Left renal pelvis (tissue), 4 donors: ENCODE measurements around the gene YEATS2. TPM values are rescaled to one million over a fixed set of nuclear protein-coding genes. Genes with fewer than 3 reads are reported as not detected.
"Not testable (repeated sequence)": the region's sequence is repeated elsewhere in the genome, so short reads cannot be mapped to it uniquely, and the experiment has no call there.

ENCODE experiments used
- DNase-seq, 4 donors: peaks; one replicate each; pipeline ENCODE4 v3.0.0-alpha.2; 2013; ENCODE audit warnings: low read depth in 4 of 4, low spot score in 3 of 4
- polyA plus RNA-seq, 4 donors: library from polyadenylated mRNA; unstranded; fragments of 120-200 nt; gene quantifications; one replicate each; pipeline ENCODE4 v1.2.1, GENCODE V29; 2013; ENCODE audit not compliant: insufficient read length in 4 of 4

The YEATS2 gene
- polyA plus RNA-seq, 4 donors: 27.2 to 41.8 (median 35.2) TPM

DNA sequence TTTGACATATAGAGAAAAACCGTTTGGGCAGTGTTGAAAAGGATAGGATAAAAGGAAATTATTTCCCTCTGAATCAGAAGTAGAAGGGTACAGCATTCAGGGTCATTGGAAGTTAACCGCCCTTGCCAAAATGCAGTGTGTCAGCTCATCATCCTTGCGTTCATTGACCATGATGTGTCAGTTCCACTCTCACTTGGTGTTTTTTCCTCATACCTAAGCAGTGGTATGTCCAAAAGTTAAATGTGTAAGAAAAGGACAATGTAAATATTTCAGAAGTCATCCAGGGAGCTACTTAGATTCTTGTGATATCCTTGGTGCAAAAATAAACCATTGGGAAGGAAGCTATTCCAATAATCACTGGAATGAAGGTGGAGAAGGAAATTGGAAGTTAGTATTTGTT is 77.0 kb downstream of the YEATS2 start:
- DNase-seq: no peak

DNA sequence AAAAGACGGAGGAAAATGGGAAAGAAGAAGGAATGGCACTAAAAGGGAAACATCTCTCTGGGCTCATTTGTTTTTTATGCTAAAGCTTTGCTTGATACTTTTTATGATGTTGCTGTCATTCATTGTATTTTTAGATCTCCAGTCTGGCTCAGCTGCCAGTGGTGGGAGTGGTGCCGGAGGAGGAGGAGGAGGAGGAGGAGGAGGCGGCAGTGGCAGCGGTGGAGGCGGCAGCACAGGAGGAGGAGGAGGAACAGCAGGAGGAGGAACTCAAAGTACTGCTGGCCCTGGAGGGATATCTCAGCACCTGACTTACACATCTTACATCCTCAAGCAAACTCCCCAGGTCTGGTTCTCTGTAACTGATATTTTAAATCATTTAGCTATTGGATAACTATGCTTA is 78.2 kb downstream of the YEATS2 start:
- no peak for DNase-seq

DNA sequence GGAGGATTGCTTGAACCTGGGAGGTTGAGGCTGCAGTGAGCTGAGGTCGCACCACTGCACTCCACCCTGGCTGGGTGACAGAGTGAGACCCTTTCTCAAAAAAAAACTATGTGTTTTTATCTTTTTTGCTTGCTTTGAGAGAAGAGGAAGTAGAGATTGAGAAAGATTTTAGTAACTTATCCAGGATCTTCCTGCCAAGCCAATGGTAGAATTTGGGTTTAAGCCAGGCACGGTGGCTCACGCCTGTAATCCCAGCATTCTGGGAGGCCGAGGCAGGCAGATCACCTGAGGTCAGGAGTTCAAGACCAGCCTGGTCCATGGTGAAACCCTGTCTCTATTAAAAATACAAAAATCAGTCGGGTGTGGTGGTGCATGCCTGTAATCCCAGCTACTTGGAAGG is 78.9 kb downstream of the YEATS2 start:
- not testable (repeated sequence) for DNase-seq

DNA sequence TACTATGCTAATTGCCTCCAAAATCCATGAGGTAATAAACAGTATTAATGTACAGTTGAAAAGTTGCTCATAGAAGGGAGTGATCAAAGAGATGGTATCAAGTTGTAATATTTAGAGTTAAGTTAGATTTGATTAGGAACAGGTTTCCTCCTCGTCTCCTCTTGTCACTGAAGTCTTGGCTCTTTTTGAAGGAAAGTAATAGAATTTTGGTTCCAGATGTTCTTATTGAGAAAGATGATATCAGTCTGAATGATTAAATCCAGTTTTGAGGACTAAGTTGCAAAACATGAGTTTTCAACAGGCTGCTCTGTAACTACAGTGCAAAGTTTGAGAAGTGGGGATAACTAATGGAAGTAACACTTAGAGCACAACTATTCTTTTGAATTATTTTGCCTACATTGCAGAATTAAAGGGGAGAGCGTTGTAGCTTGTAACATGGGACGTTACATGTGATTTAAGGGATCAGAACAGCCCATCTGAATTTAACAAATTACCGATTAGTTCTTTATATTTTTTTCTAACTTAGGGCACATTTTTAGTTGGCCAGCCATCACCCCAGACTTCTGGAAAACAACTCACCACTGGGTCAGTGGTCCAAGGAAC is 79.5 kb downstream of the YEATS2 start:
- no peak for DNase-seq

DNA sequence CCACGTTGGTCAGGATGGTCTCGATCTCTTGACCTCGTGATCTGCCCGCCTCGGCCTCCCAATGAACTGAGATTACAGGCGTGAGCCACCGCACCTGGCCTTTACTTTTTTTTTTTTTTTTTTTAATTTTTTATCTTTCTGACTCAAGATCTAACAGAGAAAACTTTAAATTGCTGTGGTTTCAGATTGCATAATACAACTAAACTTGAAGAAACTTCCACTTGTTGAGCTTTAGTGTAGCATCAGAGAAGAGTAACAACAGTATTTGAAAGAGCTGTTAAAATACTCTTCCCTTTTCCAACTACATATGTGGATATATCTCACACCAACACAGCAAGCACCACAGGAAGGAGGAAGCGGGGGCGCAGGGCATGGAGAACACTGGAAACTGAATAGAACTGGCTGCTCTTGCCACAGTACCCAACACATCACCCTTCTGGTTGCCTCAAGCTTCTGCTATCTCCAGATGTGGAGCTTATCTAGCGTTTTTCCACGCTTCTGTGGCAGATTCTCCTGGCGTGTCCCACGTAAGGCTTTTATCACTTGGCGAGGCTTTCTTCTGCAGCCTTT is 82.4 kb downstream of the YEATS2 start:
- no peak for DNase-seq

DNA sequence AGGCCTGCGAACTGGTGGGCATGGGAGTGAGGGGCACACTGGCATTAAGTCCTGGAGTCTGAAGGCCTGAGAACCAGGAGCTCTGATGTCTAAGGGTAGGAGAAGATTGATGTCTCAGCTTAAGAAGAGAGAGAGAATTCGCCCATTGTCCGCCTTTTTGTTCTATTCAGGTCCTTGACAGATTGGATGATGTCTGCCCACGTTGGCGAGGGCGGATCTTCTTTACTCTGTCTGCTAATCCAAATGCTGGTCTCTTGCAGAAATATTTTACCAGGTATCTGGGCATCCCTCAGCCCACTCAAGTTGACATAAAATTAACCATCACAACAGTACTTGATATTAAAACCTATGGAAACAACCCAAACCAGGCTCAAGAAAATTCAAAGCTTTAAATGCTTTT is 83.6 kb downstream of the YEATS2 start:
- no peak for DNase-seq

DNA sequence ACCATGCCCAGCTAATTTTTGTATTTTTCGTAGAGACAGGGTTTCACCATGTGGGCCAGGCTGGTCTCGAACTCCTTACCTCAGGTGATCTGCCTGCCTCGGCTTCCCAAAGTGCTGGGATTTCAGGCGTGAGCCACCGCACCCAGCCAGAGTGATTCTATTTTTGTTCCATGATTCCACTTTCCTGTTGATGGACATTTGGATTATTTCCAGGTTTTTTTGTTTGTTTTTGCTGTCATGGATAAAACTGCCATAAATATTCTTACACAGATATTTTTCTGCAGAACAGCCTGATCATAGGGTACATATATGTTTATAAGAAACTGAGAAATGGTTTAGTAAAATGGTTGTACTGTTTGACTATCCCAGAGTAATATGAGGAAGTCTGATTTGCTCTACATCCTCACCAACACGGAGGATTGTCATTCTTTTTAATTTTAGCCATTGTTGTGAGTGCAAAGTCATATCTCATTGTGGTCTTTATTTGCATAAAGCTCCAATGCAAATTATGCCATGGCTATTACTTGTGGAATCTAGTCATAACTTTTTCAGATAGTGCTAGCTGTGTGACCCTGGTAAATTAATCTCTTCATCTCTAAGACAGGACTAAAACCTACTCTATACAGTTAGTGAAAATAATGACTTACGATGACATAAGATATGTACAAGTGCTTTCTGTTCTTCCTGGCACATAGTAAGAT is 85.1 kb downstream of the YEATS2 start:
- DNase-seq: no peak

DNA sequence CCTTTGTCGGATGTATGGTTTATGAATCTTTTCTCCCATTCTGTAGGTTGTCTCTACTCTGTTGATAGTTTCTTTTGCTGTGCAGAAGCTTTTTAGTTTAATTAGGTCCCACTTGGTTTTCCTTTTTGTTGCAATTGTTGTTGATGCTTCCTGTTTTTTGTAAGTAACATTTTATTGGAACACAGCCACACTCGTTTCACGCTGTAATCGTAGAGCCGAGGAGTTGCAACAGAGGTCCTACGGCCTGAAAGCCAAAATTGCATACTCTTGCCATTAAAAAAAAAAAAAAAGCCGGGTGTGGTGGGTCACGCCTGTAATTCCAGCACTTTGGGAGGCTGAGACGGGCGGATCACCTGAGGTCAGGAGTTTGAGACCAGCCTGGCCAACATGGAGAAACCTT is 86.9 kb downstream of the YEATS2 start:
- not testable (repeated sequence) for DNase-seq

DNA sequence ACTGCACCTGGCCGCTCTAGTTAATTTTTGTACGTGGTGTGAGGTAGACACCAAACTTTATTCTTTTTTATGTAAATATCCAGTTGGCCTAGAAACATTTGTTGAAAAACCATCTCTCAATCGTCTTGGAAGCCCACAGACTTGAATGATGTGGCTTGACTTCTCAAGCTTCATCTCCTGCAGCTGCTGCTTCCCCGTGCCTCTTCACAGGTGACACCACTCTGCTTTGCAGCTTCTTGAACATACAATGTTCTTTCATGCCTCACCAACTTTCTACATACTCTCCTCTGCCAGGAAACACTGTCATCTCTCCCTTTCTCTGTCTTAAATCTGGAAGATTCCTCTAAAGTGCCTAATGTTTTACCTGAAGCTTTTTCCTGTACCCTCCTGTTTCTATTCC is 92.2 kb downstream of the YEATS2 start:
- no peak for DNase-seq

DNA sequence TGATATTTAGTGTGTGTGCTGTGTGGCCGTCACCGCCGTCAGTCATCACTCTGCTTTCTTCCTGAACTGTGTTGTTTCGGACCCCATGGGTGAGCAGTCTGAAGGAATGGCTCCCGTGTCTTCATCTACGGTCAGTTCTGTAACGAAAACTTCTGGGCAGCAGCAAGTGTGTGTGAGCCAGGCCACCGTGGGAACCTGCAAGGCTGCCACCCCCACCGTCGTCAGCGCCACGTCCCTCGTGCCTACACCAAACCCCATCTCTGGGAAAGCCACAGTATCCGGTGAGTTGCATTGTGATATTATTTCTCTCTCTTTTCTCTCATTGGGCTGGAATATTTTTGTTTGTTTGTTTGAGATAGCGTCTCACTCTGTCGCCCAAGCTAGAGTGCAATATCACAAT is 93.1 kb downstream of the YEATS2 start:
- no peak for DNase-seq

DNA sequence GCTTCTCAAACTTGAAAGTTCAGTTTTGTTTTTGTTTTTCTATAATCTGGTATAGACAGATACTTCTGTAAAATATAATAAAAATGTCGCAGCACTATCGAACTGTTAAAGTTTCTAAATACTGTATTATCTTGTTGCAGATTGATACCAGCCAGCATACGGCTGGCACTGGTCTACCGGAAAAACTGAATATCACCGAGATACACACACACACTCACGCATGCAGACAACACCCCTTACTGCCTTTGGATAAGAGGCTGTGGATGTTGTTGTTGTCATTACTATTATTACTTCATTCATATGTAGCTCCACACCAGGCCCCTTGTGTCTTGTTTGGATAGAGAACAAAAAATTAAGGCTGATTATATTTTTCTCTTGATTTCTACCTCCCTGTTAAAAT is 95.4 kb downstream of the YEATS2 start:
- no peak for DNase-seq

DNA sequence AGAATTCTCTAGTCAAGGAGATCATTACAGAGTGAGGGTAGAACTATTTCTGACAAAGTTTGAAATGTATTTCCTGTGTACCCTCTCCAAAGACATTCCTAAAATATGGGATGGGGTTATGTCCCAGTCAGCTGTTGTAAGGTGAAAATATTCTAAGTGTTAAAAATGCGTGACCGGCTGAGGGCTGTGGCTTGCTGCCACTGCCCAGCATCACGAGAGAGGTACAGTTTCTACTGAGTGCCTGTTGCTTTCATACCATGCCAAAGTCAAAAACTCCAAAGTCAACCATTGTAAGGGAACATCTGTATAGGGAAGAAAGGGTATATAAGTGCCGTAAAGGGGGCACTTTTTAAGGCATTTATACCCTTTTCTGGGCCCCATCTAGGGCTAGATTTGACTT is 96.9 kb downstream of the YEATS2 start:
- no peak for DNase-seq

DNA sequence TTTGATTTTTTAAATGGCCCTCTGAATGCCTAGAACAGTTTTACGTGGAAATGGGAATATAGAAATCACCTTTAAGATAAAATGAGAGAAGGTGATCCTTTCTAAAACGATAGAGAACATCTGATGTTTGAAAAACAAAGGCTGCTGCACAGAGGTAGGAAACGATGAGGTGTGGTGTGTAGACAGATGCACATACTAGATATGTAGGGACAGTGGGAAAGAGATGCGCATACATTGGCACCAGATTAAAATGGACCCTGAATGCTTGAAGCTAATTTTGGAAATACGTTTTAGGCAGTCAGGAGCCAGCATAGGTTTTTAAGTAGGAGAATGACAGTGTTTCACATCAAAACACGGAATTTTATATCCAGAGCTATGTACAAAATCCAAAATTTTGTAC is 98.8 kb downstream of the YEATS2 start:
- no peak for DNase-seq

DNA sequence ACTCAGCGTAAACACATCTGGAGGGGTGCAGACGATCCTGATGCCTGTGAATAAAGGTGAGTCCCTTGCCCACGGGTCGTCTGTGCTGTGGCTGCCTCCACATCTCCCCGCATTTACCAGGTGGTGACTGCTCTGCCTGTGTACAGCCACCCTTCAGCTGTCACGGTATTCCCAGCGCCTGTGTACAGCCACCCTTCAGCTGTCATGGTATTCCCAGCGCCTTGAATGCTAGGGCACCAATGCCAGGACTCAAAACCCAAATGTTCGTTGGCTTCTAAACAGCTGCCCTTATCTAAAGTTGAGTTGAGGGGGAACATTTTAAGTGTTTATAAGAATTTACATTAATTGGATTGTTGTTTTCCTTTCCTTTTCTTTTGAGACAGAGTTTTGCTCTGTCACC is 100.4 kb downstream of the YEATS2 start:
- no peak for DNase-seq

DNA sequence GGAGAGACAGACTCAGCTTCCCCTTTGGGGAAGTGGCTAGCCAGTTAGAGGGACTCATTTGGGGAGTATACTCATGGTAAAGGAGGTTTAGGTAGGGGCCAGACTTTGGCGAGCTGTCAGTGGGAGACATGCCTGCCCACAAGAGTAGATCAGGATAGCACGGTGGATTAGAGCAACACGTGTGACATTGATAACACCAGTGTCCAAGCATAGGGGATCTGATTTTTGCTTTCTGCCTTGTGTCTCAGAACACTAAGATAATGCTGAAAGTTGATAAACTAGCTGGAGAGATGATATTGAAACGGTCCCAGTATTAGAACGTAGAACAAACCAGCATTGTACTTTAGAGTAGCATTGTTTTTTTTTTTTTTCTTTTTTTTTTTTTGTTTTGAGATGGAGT is 101.9 kb downstream of the YEATS2 start:
- no peak for DNase-seq

DNA sequence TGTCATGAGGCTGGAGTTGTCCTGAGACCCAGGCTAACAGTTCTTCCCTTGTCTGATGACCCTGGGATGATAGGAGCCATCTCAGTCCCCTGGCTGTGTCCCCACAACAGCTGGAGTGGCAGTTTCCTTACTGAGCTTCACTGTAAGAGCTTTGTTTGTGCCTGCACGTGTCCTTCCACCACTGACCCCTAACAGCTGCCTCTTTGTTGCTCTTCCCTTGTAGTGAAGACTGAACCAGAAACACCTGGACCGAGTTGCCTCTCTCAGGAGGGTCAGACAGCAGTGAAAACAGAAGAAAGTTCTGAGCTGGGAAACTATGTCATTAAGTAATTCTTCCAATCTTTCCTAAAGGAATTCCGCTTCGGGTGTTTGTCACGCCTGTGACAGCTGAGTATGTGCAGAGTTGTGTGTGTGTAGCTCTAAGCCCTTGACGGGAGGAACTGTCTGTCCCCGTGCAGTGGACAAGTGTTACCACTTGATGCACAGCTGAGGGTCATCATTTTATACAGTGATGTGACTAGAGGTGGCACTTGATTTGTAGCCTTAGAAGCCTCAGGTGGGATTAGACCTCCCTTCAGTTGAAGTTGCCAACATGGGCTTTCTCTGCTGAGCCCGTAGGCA is 102.8 kb downstream of the YEATS2 start:
- no peak for DNase-seq

DNA sequence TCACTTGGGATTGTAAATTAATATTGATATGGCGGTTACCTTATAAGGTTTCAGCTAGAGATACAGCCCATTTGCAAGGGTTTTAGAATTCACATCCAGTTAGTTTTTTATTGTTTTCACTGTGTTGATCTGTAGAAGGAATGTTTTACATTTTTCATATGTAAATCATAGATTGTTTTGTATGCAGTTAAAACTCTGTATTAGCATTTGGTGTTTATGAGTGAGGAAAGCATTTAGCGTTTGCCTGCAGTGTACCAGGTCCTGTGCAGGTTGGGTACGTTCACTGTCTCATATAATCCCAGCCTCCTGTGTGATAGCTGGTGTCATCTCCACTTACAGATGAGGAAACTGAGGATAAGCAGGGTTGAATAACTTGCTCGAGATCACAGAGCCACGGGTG is 104.0 kb downstream of the YEATS2 start:
- no peak for DNase-seq

DNA sequence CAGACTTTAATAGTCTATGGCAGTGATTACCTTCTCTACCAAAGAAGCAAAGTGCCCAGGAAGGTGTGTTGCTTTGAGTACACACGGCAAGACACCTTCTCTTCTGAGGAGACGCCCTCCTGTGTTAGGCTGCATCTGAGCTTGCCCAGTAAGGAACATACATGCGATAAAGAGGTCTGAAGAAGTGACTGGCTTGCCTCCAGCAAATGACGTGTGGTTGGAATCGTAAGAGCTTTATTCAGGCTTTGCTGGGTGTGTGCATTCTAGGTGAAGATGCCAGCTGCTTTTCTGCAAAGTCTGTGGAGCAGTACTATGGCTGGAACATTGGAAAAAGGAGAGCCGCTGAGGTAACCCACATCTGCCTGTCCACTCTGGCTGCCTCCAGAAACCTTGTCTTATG is 105.4 kb downstream of the YEATS2 start:
- no peak for DNase-seq

DNA sequence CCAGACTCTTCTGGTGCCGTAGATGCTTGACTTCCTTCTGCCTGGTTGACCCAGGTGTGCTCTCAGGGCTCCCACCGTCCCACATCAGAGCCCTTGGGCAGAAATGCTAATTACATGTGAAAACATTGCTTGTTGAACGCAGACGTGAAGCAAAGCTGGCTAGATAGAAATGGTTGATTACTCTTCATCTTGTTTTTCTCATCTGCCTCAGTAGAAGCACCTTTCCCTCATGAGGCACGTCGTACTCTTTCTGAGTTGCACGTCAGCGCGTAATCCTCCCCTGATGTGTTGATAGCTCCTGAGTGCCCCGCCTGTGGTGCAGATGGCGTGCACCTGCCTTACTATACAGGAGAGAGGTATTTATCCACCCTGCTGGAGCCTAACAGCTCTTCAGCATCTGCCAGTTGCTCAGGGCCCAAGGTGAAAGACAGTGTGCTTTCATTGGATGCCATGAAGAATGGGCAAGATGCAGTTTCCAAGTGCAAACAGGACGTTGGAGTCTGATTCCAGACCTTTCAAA is 109.7 kb downstream of the YEATS2 start:
- DNase-seq: no peak

DNA sequence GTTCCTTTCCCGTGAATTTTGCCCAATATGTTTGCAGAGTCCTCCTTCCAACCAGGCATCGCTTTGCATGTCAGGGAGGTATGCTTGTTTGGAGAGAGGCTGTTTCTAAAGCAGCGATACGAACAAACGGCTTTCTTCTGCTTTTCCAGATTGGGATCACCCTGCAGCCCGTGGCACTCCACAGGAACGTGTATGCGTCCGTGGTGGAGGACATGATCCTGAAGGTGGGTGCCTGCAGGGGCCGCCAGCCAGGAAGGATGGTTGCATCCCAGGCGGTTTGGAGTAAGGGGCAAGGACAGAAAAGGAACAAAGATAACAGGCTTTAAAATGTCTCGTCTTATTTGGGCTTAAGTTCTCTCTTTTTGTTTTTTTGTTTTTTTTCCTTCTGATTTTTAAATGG is 110.3 kb downstream of the YEATS2 start:
- no peak for DNase-seq

DNA sequence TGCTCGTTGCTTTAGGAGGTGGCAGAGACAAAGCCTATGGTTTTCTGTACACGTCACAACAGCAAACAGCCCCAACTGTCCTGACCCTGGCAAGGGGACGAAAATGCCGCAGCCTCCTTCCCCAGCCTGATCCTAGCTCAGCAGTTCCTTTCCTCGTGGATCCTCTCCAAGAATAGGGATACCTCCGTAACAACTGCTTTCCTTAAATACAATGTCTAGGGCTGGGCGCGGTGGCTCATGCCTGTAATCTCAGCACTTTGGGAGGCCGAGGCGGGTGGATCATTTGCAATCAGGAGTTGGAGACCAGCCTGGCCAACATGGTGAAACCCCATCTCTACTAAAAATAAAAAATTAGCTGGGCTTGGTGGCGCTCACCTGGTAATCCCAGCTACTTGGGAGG is 110.8 kb downstream of the YEATS2 start:
- no peak for DNase-seq

DNA sequence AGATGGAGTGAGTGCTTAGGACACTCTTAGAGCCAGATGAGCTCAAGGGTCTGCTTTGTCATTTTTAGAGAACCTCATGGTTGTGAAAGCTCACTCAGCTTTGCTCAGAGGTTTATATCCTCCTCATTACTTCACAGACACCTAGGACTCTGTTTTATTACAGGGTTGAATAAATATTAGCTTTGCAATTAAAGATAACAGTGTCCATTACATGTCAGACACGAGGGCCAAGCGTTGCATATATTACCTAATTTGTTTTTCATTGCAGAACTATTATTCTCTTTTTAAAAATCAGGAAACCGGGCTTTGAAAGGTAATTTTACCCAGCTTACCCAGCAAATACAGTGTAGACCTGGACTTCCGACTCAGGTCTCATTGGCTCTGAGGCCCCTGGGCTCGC is 111.7 kb downstream of the YEATS2 start:
- DNase-seq: no peak
